ENCODE results near the gene GLG1. TPM values are rescaled to one million over a fixed set of nuclear protein-coding genes. Genes with fewer than 3 reads are reported as not detected.

Gene GLG1
- total and polyA plus RNA-seq, 4 donors, result 24.6 to 156 (median 78.2) TPM

DNA sequence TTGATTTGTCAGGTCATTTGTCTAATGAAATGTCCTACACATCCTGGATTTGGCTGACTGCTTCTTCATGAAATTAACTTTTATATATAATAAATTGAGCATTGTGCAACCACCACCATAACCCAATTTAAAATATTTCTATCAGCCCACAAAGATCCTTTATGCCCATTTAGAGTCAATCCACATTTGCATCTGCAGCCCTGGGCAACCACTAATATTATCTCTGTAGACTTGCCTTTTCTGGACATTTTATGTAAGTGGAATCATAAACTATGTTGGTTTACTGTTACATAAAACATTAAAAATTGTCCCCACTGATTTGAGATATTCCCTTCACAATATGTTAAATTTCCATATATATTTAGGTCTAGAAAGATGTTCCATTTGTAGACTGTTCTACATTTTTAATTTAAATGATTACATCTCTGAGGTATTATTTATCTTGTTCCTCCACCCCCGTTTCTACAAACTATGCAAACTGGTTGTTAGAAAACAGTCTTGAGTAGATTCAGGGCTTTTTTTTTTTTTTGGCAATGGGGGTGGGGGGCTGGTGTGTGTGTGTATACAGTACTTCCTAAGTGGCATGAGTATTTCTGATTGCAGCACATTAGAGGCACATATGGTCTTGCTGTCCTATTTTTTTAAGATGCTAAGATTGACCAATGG lies 43.1 kb upstream of the GLG1 start:
- Histone ChIP-seq H3K27ac (ENCODE audit: low read depth in 1 of 2, low read length in 1 of 2) (no peak overlapping the region), H3K9me3 (ENCODE audit: control insufficient read depth in 4 of 4, insufficient read depth in 3 of 4, low read length in 3 of 4) (no peaks in the 10 kb centered on the region), H3K4me1 (ENCODE audit: control insufficient read depth in 5 of 5, insufficient read depth in 5 of 5, low read length in 5 of 5) (no peaks in the 10 kb centered on the region), H3K27me3 (ENCODE audit: control insufficient read depth in 3 of 3, insufficient read depth in 3 of 3, low read length in 2 of 3) (no peaks in the 10 kb centered on the region), H3K4me3 (no peak overlapping the region), H3K36me3 (ENCODE audit: control insufficient read depth in 4 of 4, insufficient read depth in 4 of 4, low read length in 4 of 4) (peaks cover 8 to 26% (median 19%) of the 10 kb centered on the region in 4 donors), H3K9ac (ENCODE audit: insufficient read depth in 1 of 2, low read length in 2 of 2) (no peak overlapping the region)
- TF ChIP-seq, protein P1, sequence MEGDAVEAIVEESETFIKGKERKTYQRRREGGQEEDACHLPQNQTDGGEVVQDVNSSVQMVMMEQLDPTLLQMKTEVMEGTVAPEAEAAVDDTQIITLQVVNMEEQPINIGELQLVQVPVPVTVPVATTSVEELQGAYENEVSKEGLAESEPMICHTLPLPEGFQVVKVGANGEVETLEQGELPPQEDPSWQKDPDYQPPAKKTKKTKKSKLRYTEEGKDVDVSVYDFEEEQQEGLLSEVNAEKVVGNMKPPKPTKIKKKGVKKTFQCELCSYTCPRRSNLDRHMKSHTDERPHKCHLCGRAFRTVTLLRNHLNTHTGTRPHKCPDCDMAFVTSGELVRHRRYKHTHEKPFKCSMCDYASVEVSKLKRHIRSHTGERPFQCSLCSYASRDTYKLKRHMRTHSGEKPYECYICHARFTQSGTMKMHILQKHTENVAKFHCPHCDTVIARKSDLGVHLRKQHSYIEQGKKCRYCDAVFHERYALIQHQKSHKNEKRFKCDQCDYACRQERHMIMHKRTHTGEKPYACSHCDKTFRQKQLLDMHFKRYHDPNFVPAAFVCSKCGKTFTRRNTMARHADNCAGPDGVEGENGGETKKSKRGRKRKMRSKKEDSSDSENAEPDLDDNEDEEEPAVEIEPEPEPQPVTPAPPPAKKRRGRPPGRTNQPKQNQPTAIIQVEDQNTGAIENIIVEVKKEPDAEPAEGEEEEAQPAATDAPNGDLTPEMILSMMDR (IDR thresholded peaks at IDR 0.05; ENCODE audit: control extremely low read depth, extremely low read depth), result no peak
- DNase-seq (no peak), ATAC-seq (ENCODE audit: insufficient read depth, low FRiP score) (no peak)
- 81 to 82% methylated on average over 1 of the region's 1 CpG for WGBS, 2 donors

DNA sequence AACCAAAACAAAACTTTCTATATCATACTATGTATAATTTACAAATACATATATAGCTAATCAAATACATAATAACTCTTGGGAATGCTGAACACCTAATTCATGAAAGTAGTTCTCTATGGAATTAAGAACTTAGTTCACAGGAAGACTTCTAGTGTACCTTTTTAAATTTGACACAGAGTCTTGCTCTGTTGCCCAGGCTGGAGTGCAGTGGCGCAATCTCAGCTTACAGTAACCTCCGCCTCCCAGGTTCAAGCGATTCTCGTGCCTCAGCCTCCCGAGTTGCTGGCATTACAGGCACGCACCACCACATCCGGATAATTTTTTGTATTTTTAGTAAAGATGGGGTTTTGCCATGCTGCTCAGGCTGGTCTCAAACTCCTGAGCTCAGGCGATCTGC lies 35.1 kb upstream of the GLG1 start:
- WGBS, 2 donors, result 97 to 98% methylated on average over 8 of the region's 8 CpGs
- no peak for DNase-seq
- H3K9ac ChIP-seq (ENCODE audit: insufficient read depth in 1 of 2, low read length in 2 of 2), result no peak overlapping the region
- no peaks in the 10 kb centered on the region for H3K4me1 ChIP-seq (ENCODE audit: control insufficient read depth in 5 of 5, insufficient read depth in 5 of 5, low read length in 5 of 5)
- no peaks in the 10 kb centered on the region for H3K9me3 ChIP-seq (ENCODE audit: control insufficient read depth in 4 of 4, insufficient read depth in 3 of 4, low read length in 3 of 4)
- H3K36me3 ChIP-seq (ENCODE audit: control insufficient read depth in 4 of 4, insufficient read depth in 4 of 4, low read length in 4 of 4), result peaks cover 12 to 27% (median 22%) of the 10 kb centered on the region in 4 donors
- no peaks in the 10 kb centered on the region for H3K27me3 ChIP-seq (ENCODE audit: control insufficient read depth in 3 of 3, insufficient read depth in 3 of 3, low read length in 2 of 3)
- TF ChIP-seq, protein P1 (IDR thresholded peaks at IDR 0.05; ENCODE audit: control extremely low read depth, extremely low read depth), result no peak
- ATAC-seq (ENCODE audit: insufficient read depth, low FRiP score), result no peak
- H3K27ac ChIP-seq (ENCODE audit: low read depth in 1 of 2, low read length in 1 of 2), result no peak overlapping the region
- no peak overlapping the region for H3K4me3 ChIP-seq

DNA sequence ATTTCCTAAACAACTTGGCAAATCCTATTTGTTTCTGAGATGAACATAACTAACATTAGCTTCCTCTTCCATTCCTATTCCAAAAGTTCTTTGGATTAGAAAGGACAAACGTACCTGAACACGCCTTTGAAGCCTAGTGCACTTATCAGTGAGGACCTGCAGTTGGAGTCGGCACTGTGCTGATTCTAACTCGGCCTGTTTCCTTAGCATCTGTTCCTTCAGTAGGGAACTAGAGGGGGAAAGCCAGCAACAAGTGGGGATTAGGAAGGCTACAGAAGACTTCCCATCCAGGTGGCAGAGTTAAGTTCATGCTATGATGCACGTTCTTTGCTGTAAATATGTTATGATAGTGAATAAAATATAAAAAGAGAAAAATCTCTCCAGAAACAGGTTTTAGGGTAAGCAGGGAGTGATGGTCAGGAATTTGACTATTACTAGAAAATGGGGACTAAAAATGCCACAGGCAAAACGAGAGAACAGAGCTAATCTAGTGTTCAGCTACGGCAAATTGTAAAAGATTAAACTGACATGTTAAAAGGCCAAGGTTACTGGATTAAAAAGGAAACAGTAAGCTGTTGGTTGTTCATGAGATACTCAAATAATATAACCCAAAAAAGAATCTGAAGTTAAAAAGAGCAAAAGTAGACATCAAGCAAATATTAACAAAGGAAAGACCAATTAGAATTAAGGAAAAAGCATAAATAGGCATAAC lies 31.0 kb upstream of the GLG1 start:
- peaks cover 9 to 23% (median 17%) of the 10 kb centered on the region in 4 donors for H3K36me3 ChIP-seq (ENCODE audit: control insufficient read depth in 4 of 4, insufficient read depth in 4 of 4, low read length in 4 of 4)
- DNase-seq, result no peak
- no peak overlapping the region for H3K27ac ChIP-seq (ENCODE audit: low read depth in 1 of 2, low read length in 1 of 2)

More for the DNA sequence above, 31.0 kb upstream of the GLG1 start:
- TF ChIP-seq, protein P1 (IDR thresholded peaks at IDR 0.05; ENCODE audit: control extremely low read depth, extremely low read depth), result no peak
- WGBS, 2 donors, result 85 to 93% methylated on average over 7 of the region's 7 CpGs
- Histone ChIP-seq H3K9me3 (ENCODE audit: control insufficient read depth in 4 of 4, insufficient read depth in 3 of 4, low read length in 3 of 4) (no peaks in the 10 kb centered on the region), H3K4me1 (ENCODE audit: control insufficient read depth in 5 of 5, insufficient read depth in 5 of 5, low read length in 5 of 5) (no peaks in the 10 kb centered on the region), H3K9ac (ENCODE audit: insufficient read depth in 1 of 2, low read length in 2 of 2) (no peak overlapping the region), H3K4me3 (no peak overlapping the region), H3K27me3 (ENCODE audit: control insufficient read depth in 3 of 3, insufficient read depth in 3 of 3, low read length in 2 of 3) (no peaks in the 10 kb centered on the region)
- ATAC-seq (ENCODE audit: insufficient read depth, low FRiP score), result no peak

All from lung (tissue), 12 donors.